ENCODE results near the gene SELENOO. TPM values are rescaled to one million over a fixed set of nuclear protein-coding genes. Genes with fewer than 3 reads are reported as not detected.

Gene SELENOO
- total RNA-seq, 1 experiment from 2014 or later, result 27.0 TPM

- Mint-ChIP-seq H3K9me3 (peaks cover 4% of the 10 kb centered on the region; the same call in 1 of the 2 replicates), H3K27ac (no peak overlapping the region), H3K36me3 (peaks cover 14% of the 10 kb centered on the region), H3K4me3 (peak overlapping the region; percentile 71), H3K27me3 (ENCODE audit: low read depth) (no peaks in the 10 kb centered on the region), H3K4me1 (peaks cover 12% of the 10 kb centered on the region)
- CTCF ChIA-PET, result interaction anchor here (0.8 kb wide), 1 partner anchor 11 kb away, joined by 3 read pairs; no protein-coding TSS in a partner anchor
- no peak for DNase-seq (ENCODE audit: low spot score)
- no peak for TF ChIP-seq PREB (CRISPR knock-in tag; IDR thresholded peaks at IDR 0.05; ENCODE audit: borderline replicate concordance)
- no peak for TF ChIP-seq ESRRA (CRISPR knock-in tag; IDR thresholded peaks at IDR 0.05; ENCODE audit: borderline replicate concordance)
- TF ChIP-seq ZSCAN18 (CRISPR knock-in tag; IDR thresholded peaks at IDR 0.05), result no peak
- 0 out of 2 replicates have a peak, but pooled peaks have one; percentile 30 for TF ChIP-seq FOXP1 (CRISPR knock-in tag; IDR thresholded peaks at IDR 0.05; ENCODE audit: borderline replicate concordance)
- TF ChIP-seq ZBTB21 (CRISPR knock-in tag; IDR thresholded peaks at IDR 0.05; ENCODE audit: borderline replicate concordance), result no peak
- no peak for TF ChIP-seq RELA (CRISPR knock-in tag; IDR thresholded peaks at IDR 0.05; ENCODE audit: borderline replicate concordance)
- TF ChIP-seq FOXK1 (CRISPR knock-in tag; IDR thresholded peaks at IDR 0.05), result 0 out of 2 replicates have a peak, but pooled peaks have one; percentile 6
- TF ChIP-seq ZNF512 (CRISPR knock-in tag; IDR thresholded peaks at IDR 0.05; ENCODE audit: borderline replicate concordance), result no peak
- no peak for TF ChIP-seq E2F1 (CRISPR knock-in tag; IDR thresholded peaks at IDR 0.05)
- no peak for TF ChIP-seq ZNF425 (CRISPR knock-in tag; conservative IDR thresholded peaks at IDR 0.05)
- TF ChIP-seq GTF2I (CRISPR knock-in tag; conservative IDR thresholded peaks at IDR 0.05), result no peak
- TF ChIP-seq CREB1 (CRISPR knock-in tag; IDR thresholded peaks at IDR 0.05), result no peak
- TF ChIP-seq ZNF532 (CRISPR knock-in tag; IDR thresholded peaks at IDR 0.05; ENCODE audit: borderline replicate concordance), result no peak
- TF ChIP-seq KAT7 (CRISPR knock-in tag; IDR thresholded peaks at IDR 0.05; ENCODE audit: borderline replicate concordance), result peak; percentile 49; the same call in 1 of the 2 replicates
- ATAC-seq, result peak; percentile 1
- POLR2A ChIA-PET, result interaction anchor here (0.6 kb wide), 1 partner anchor 264 kb away, joined by 4 read pairs; no protein-coding TSS in a partner anchor
These were observed 649 bp downstream of the SELENOO start for GRCh38 chr22:50201191-50202129.

All from WTC11 (cell line).